GF-D8 (cell line): Measurements from ENCODE around the gene AHNAK2.

Experiments
- DNase-seq: peaks from one replicate; lab custom pipeline; 2025; lab: John Stamatoyannopoulos, UW

Gene AHNAK2

GRCh38 chr14:105011312-105011990 lies 33.3 kb upstream of the AHNAK2 start:
- no peak for DNase-seq

- DNase-seq: no peak
Observed at GRCh38 chr14:105010891-105011291, 32.7 kb upstream of the AHNAK2 start.

- no peak for DNase-seq
Observed at GRCh38 chr14:105010106-105010505, 31.9 kb upstream of the AHNAK2 start.

- DNase-seq: no peak
Observed at GRCh38 chr14:105007593-105008264, 29.6 kb upstream of the AHNAK2 start.

- DNase-seq: no peak
Observed at GRCh38 chr14:105006831-105007592, 28.8 kb upstream of the AHNAK2 start.

- DNase-seq: no peak
Observed at GRCh38 chr14:105005929-105006830, 28.0 kb upstream of the AHNAK2 start.

GRCh38 chr14:105005329-105005928 lies 27.3 kb upstream of the AHNAK2 start:
- DNase-seq: no peak

- no peak for DNase-seq
Observed at GRCh38 chr14:104999361-104999760, 21.2 kb upstream of the AHNAK2 start.

GRCh38 chr14:104998801-104999200 lies 20.6 kb upstream of the AHNAK2 start:
- no peak for DNase-seq

- DNase-seq: no peak
Observed at GRCh38 chr14:104996483-104996882, 18.3 kb upstream of the AHNAK2 start.

- DNase-seq: no peak
Observed at GRCh38 chr14:104996032-104996431, 17.9 kb upstream of the AHNAK2 start.

- DNase-seq: no peak
Observed at GRCh38 chr14:104994978-104995377, 16.8 kb upstream of the AHNAK2 start.

- DNase-seq: no peak
Observed at GRCh38 chr14:104993808-104994591, 15.8 kb upstream of the AHNAK2 start.

- no peak for DNase-seq
Observed at GRCh38 chr14:104993306-104993705, 15.1 kb upstream of the AHNAK2 start.

- no peak for DNase-seq
Observed at GRCh38 chr14:104992501-104992900, 14.3 kb upstream of the AHNAK2 start.

- DNase-seq: no peak
Observed at GRCh38 chr14:104991896-104992230, 13.7 kb upstream of the AHNAK2 start.

GRCh38 chr14:104989951-104990303 lies 11.8 kb upstream of the AHNAK2 start:
- no peak for DNase-seq

- no peak for DNase-seq
Observed at GRCh38 chr14:104989236-104989950, 11.2 kb upstream of the AHNAK2 start.

GRCh38 chr14:104986487-104987164 lies 8.5 kb upstream of the AHNAK2 start:
- DNase-seq: no peak
